ENCODE data around the gene YLPM1.

- TF ChIP-seq YY1 (IDR thresholded peaks at IDR 0.05; ENCODE audit: insufficient read depth, insufficient read length) (no peak), ZNF274 (IDR thresholded peaks at IDR 0.05; ENCODE audit: low read depth, low read length) (no peak)
Observed at GRCh38 chr14:74756326-74756725, 6.8 kb upstream of the YLPM1 start.
